ENCODE data around the gene ATP8A1.

ATP8A1 gene

GRCh38 chr4:42371305-42372252 is 285.3 kb downstream of the ATP8A1 start:
- no peaks in the 10 kb centered on the region for H3K36me3 ChIP-seq
- H3K9me3 ChIP-seq (ENCODE audit: severe bottlenecking), result no peaks in the 10 kb centered on the region
- H3K27me3 ChIP-seq (ENCODE audit: insufficient read depth, low read depth, severe bottlenecking), result no peaks in the 10 kb centered on the region
- peak; percentile 40 for TF ChIP-seq CTCF (IDR thresholded peaks at IDR 0.05; ENCODE audit: low read depth, low read length)
- no peak overlapping the region for H3K27ac ChIP-seq
- H3K4me3 ChIP-seq (ENCODE audit: low read depth, low read length), result no peak overlapping the region
- DNase-seq, result peak; percentile 19

DNA sequence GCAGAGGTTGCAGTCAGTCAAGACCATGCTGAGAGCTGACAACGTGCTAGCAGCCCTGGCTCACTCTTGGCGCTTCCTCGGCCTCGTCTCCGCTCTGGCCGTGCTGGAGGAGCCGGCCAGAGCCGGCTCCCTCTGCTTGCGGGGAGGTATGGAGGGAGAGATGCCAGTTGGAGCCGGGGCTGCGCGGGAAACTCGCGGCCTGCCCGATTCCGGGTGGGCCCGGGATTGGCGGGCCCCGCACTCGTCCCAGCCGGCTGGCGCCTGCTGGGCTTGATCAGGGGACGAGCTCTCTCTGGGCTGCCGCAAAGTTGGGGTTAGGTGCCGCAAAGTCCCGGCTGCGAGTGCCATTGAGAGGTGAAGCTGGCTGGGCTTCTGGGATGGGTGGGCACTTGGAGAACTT is 287.4 kb downstream of the ATP8A1 start:
- TF ChIP-seq CTCF (IDR thresholded peaks at IDR 0.05; ENCODE audit: low read depth, low read length), result no peak
- Histone ChIP-seq H3K9me3 (ENCODE audit: severe bottlenecking) (no peaks in the 10 kb centered on the region), H3K36me3 (no peaks in the 10 kb centered on the region), H3K27ac (no peak overlapping the region), H3K4me3 (ENCODE audit: low read depth, low read length) (no peak overlapping the region), H3K27me3 (ENCODE audit: insufficient read depth, low read depth, severe bottlenecking) (no peaks in the 10 kb centered on the region)
- DNase-seq, result no peak

GRCh38 chr4:42366959-42367358 is 289.9 kb downstream of the ATP8A1 start:
- Histone ChIP-seq H3K36me3 (no peaks in the 10 kb centered on the region), H3K27me3 (ENCODE audit: insufficient read depth, low read depth, severe bottlenecking) (no peaks in the 10 kb centered on the region), H3K4me3 (ENCODE audit: low read depth, low read length) (no peak overlapping the region), H3K27ac (no peak overlapping the region), H3K9me3 (ENCODE audit: severe bottlenecking) (peaks cover 8% of the 10 kb centered on the region)
- no peak for DNase-seq
- TF ChIP-seq CTCF (IDR thresholded peaks at IDR 0.05; ENCODE audit: low read depth, low read length), result no peak

GRCh38 chr4:42364266-42365053 is 292.4 kb downstream of the ATP8A1 start:
- no peaks in the 10 kb centered on the region for H3K27me3 ChIP-seq (ENCODE audit: insufficient read depth, low read depth, severe bottlenecking)
- no peak overlapping the region for H3K27ac ChIP-seq
- no peaks in the 10 kb centered on the region for H3K36me3 ChIP-seq
- H3K4me3 ChIP-seq (ENCODE audit: low read depth, low read length), result no peak overlapping the region
- peaks cover 8% of the 10 kb centered on the region for H3K9me3 ChIP-seq (ENCODE audit: severe bottlenecking)
- TF ChIP-seq CTCF (IDR thresholded peaks at IDR 0.05; ENCODE audit: low read depth, low read length), result no peak
- no peak for DNase-seq

- no peaks in the 10 kb centered on the region for H3K27me3 ChIP-seq (ENCODE audit: insufficient read depth, low read depth, severe bottlenecking)
- H3K4me3 ChIP-seq (ENCODE audit: low read depth, low read length), result no peak overlapping the region
- peaks cover 8% of the 10 kb centered on the region for H3K9me3 ChIP-seq (ENCODE audit: severe bottlenecking)
- H3K27ac ChIP-seq, result no peak overlapping the region
- H3K36me3 ChIP-seq, result no peaks in the 10 kb centered on the region
- no peak for TF ChIP-seq CTCF (IDR thresholded peaks at IDR 0.05; ENCODE audit: low read depth, low read length)
- DNase-seq, result no peak
Measured at GRCh38 chr4:42363614-42364013, 293.3 kb downstream of the ATP8A1 start.

Data from WERI-Rb-1 (cell line).